PC-9 (cell line): Measurements from ENCODE around the gene SECTM1.

ENCODE experiments used
- EZH2 ChIP-seq: fragments of 200-600 bp; sonication (generic); IDR thresholded peaks from 2 replicates; pipeline ENCODE4 v1.8.0; 2017; ENCODE audit warnings: antibody characterized with exemption, low read depth
- TF ChIP-seq, protein P1 (sequence below): fragments of 200-600 bp; sonication (generic); conservative IDR thresholded peaks from 2 replicates; pipeline ENCODE4 v1.6.1; 2017; ENCODE audit warnings: mixed run types, antibody characterized with exemption, mild to moderate bottlenecking, moderate library complexity

DNA sequence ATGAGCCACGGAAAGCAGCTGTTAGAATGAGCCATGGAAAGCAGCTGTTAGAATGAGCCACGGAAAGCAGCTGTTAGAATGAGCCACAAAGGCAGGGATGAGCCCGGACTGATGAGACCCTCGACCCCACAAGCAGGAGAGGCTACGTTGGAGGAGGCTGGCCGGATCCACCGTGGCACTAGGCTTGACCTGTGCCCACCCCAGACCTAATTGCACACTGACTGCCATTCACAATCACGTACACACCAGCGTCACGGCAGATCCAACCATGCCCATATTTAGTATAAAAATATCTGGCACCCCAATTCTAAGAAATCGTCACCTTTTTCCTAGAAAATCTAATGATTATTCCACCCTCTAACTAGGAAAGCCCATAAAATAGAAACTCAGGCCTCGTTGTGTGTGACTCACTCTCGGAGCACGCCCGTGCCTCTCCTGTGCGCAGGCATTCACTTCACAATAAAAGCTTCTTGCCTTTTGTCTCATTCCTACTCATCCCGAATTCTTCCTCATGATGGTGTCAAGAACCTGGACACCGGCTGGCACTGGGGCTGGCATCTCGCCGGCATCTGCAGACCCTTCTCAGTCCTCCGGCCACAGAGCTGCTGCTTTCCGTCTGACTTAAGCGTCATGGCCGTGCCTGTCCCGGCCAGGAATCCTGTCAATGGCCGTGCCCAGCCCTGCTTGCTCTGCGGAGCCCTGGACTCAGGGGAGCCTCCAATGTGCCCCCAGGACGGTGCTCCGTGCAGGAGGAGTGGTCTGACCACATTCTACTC, 5.5 kb upstream of the SECTM1 start:
- TF ChIP-seq, protein P1, sequence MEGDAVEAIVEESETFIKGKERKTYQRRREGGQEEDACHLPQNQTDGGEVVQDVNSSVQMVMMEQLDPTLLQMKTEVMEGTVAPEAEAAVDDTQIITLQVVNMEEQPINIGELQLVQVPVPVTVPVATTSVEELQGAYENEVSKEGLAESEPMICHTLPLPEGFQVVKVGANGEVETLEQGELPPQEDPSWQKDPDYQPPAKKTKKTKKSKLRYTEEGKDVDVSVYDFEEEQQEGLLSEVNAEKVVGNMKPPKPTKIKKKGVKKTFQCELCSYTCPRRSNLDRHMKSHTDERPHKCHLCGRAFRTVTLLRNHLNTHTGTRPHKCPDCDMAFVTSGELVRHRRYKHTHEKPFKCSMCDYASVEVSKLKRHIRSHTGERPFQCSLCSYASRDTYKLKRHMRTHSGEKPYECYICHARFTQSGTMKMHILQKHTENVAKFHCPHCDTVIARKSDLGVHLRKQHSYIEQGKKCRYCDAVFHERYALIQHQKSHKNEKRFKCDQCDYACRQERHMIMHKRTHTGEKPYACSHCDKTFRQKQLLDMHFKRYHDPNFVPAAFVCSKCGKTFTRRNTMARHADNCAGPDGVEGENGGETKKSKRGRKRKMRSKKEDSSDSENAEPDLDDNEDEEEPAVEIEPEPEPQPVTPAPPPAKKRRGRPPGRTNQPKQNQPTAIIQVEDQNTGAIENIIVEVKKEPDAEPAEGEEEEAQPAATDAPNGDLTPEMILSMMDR, result no peak
- no peak for TF ChIP-seq EZH2
